Thoracic aorta (tissue), 2 donors: ENCODE results near the gene PDE10A. TPM values are rescaled to one million over a fixed set of nuclear protein-coding genes. Genes with fewer than 3 reads are reported as not detected.

Experiments
- ATAC-seq: fragments of 150-250 bp; one replicate; pipeline ENCODE4 v1.8.0; 2017; ENCODE audit warnings: low read depth; ENCODE audit not compliant: insufficient number of reproducible peaks, low FRiP score
- DNase-seq: peaks from one replicate; pipeline ENCODE4 v3.0.0-alpha.2; 2020; ENCODE audit warnings: low spot score
- H3K27ac ChIP-seq, 2 donors: fragments of 200-600 bp; sonication (generic); 1 replicate in 1 of 2; 2 replicates in 1 of 2; pipeline ENCODE4 v1.5.1; 2016; ENCODE audit warnings: mild to moderate bottlenecking in 2 of 2, moderate library complexity in 2 of 2
- H3K27me3 ChIP-seq: fragments of 200-600 bp; sonication (generic); replicated peaks from 2 replicates; pipeline ENCODE4 v1.6.0; 2016; ENCODE audit warnings: mild to moderate bottlenecking; ENCODE audit not compliant: insufficient read depth
- H3K36me3 ChIP-seq: fragments of 200-600 bp; sonication (generic); one replicate; pipeline ENCODE4 v1.5.1; 2016
- H3K4me1 ChIP-seq, 2 donors: fragments of 200-600 bp; sonication (generic); 1 replicate in 1 of 2; 2 replicates in 1 of 2; pipeline versions ENCODE4 v1.5.1 to v1.6.0; 2016; ENCODE audit warnings: low read depth in 2 of 2, mild to moderate bottlenecking in 1 of 2; ENCODE audit not compliant: control insufficient read depth in 1 of 2
- H3K4me3 ChIP-seq: fragments of 200-600 bp; sonication (generic); 2 replicates; pipeline ENCODE4 v1.5.1; 2016; ENCODE audit warnings: mild to moderate bottlenecking
- H3K9me3 ChIP-seq: fragments of 200-600 bp; sonication (generic); 2 replicates; pipeline ENCODE4 v1.5.1; 2016
- CTCF ChIP-seq: fragments of 200-600 bp; sonication (generic); IDR thresholded peaks from one replicate; pipeline ENCODE4 v1.5.1; 2019; ENCODE audit warnings: antibody characterized with exemption
- total RNA-seq, 2 donors: library from RNA; depleted of rRNA; stranded (reverse); fragments of >200 nt; gene quantifications; one replicate each; pipeline versions ENCODE4 v1.1.0 to v1.2.3, GENCODE V29; 2016

PDE10A gene
- total RNA-seq, 2 donors from 2014 or later, result 7.0 to 20.8 TPM

- TF ChIP-seq CTCF, result no peak
- Histone ChIP-seq H3K36me3 (no peaks in the 10 kb centered on the region), H3K9me3 (no peaks in the 10 kb centered on the region), H3K4me3 (no peak overlapping the region), H3K4me1 (peaks cover 0 to 1% of the 10 kb centered on the region in 2 donors), H3K27me3 (no peaks in the 10 kb centered on the region), H3K27ac (no peak overlapping the region)
- no peak for DNase-seq
- ATAC-seq, result no peak
These were observed 83.9 kb downstream of the PDE10A start for GRCh38 chr6:165579151-165579550.

GRCh38 chr6:165577556-165577955 is 85.5 kb downstream of the PDE10A start:
- no peak overlapping the region for H3K4me3 ChIP-seq
- H3K4me1 ChIP-seq, result peaks cover 0 to 9% of the 10 kb centered on the region in 2 donors
- no peak overlapping the region for H3K27ac ChIP-seq
- H3K36me3 ChIP-seq, result no peaks in the 10 kb centered on the region
- no peak for TF ChIP-seq CTCF
- H3K27me3 ChIP-seq, result no peaks in the 10 kb centered on the region
- no peak for DNase-seq
- no peaks in the 10 kb centered on the region for H3K9me3 ChIP-seq
- no peak for ATAC-seq

GRCh38 chr6:165575158-165575549 is 87.9 kb downstream of the PDE10A start:
- no peak for TF ChIP-seq CTCF
- Histone ChIP-seq H3K27ac (no peak overlapping the region), H3K4me3 (no peak overlapping the region)

GRCh38 chr6:165574220-165575157 is 88.6 kb downstream of the PDE10A start:
- H3K4me3 ChIP-seq, result no peak overlapping the region
- no peaks in the 10 kb centered on the region for H3K27me3 ChIP-seq
- no peak overlapping the region for H3K27ac ChIP-seq
- H3K9me3 ChIP-seq, result no peaks in the 10 kb centered on the region
- H3K36me3 ChIP-seq, result no peaks in the 10 kb centered on the region
- peaks cover 0 to 9% of the 10 kb centered on the region in 2 donors for H3K4me1 ChIP-seq
- ATAC-seq, result no peak
- TF ChIP-seq CTCF, result no peak
- DNase-seq, result no peak

More at GRCh38 chr6:165575158-165575549, 87.9 kb downstream of the PDE10A start:
- DNase-seq, result no peak
- Histone ChIP-seq H3K27me3 (no peaks in the 10 kb centered on the region), H3K36me3 (no peaks in the 10 kb centered on the region), H3K4me1 (peaks cover 0 to 9% of the 10 kb centered on the region in 2 donors), H3K9me3 (no peaks in the 10 kb centered on the region)
- ATAC-seq, result no peak

- H3K27me3 ChIP-seq, result no peaks in the 10 kb centered on the region
- no peaks in the 10 kb centered on the region for H3K36me3 ChIP-seq
- no peak overlapping the region for H3K4me3 ChIP-seq
- no peak for TF ChIP-seq CTCF
- no peak overlapping the region for H3K27ac ChIP-seq
- H3K9me3 ChIP-seq, result no peaks in the 10 kb centered on the region
- peaks cover 0 to 9% of the 10 kb centered on the region in 2 donors for H3K4me1 ChIP-seq
- DNase-seq (no peak), ATAC-seq (no peak)
These were observed 89.4 kb downstream of the PDE10A start for GRCh38 chr6:165573671-165574070.
